Psoas muscle (tissue), 8 donors: ENCODE results near the gene TMEM37. TPM values are rescaled to one million over a fixed set of nuclear protein-coding genes. Genes with fewer than 3 reads are reported as not detected.

Experiments
- ATAC-seq, 4 donors: fragments of 200-7000 bp; cut with Tn5 transposase; one replicate each; pipeline ENCODE4 v1.9.1; 2020; ENCODE audit warnings: moderate library complexity in 3 of 4, mild to moderate bottlenecking in 2 of 4
- DNase-seq, 2 donors: peaks; one replicate each; pipeline ENCODE4 v3.0.0-alpha.2; 2020
- H3K27ac ChIP-seq: fragments of 200-600 bp; one replicate; pipeline ENCODE4 v1.8.0; 2022
- H3K27me3 ChIP-seq, 3 donors: fragments of 200-600 bp in 1 of 3; one replicate each; pipeline versions ENCODE4 v1.6.1 to v1.8.0; 2013 to 2022; ENCODE audit warnings: low read length in 2 of 3, mild to moderate bottlenecking in 2 of 3, moderate library complexity in 1 of 3; ENCODE audit not compliant: insufficient read depth in 3 of 3
- H3K36me3 ChIP-seq, 2 donors: fragments of 200-600 bp in 1 of 2; one replicate each; pipeline versions ENCODE4 v1.6.1 to v1.8.0; 2013 to 2022; ENCODE audit warnings: low read depth in 1 of 2, mild to moderate bottlenecking in 1 of 2, moderate library complexity in 1 of 2; ENCODE audit not compliant: insufficient read depth in 1 of 2
- H3K4me1 ChIP-seq: fragments of 200-600 bp; one replicate; pipeline ENCODE4 v1.8.0; 2022
- H3K4me3 ChIP-seq: fragments of 200-600 bp; one replicate; pipeline ENCODE4 v1.8.0; 2022; ENCODE audit warnings: mild to moderate bottlenecking
- H3K9me3 ChIP-seq: fragments of 200-600 bp; one replicate; pipeline ENCODE4 v1.8.0; 2022
- WGBS, 3 donors: extraction: QIAGEN DNeasy Blood & Tissue Kit; methylation state at CpG; one replicate each; pipeline versions ENCODE4 v1.1.6 to v1.1.7; 2013; 5-methylcytosine and 5-hydroxymethylcytosine counted together
- intact Hi-C, 2 donors: fragments of 100-400 bp; cut with DNase I; formaldehyde crosslinking; loops; one replicate each; pipeline versions ENCODE4 v1.11.0 to v1.14.2; 2022
- polyA plus RNA-seq, 3 donors: library from polyadenylated mRNA; stranded (reverse); fragments of 200-250 nt; gene quantifications; one replicate each; pipeline ENCODE4 v1.2.3, GENCODE V29; 2013
- total RNA-seq, 4 donors: library from RNA; stranded (reverse); fragmentation: NEBNext Ultra II Directional in 2 of 4; extraction: Animal tissue kit (Norgen Biotek cat#: 25700) in 2 of 4; gene quantifications; one replicate each; pipeline versions ENCODE4 v1.2.1 to v1.2.4, GENCODE V29; 2021 to 2023
- TF ChIP-seq, protein P1 (sequence below): fragments of 200-600 bp; IDR thresholded peaks from one replicate; pipeline ENCODE4 v1.8.0; 2022; ENCODE audit warnings: antibody characterized with exemption
- donor health status: healthy with polysubstance abuse.
- donor health status: DM: no; HTN: no; CAD: no; lungs with moderate emphysema.
- donor health status: Bipolar disorder and iron deficiency.
- donor health status: healthy.
- donor health status: DM: yes; HTN: yes; CAD: no.
- donor health status: DM: no; HTN: no; CAD: no.
- donor health status: DM: no; HTN: no; CAD: no.
- donor health status: DM: yes; HTN: yes; CAD: no.

Gene TMEM37
- total and polyA plus RNA-seq, 7 donors = 0.60 to 3.9 (median 0.96) TPM

DNA sequence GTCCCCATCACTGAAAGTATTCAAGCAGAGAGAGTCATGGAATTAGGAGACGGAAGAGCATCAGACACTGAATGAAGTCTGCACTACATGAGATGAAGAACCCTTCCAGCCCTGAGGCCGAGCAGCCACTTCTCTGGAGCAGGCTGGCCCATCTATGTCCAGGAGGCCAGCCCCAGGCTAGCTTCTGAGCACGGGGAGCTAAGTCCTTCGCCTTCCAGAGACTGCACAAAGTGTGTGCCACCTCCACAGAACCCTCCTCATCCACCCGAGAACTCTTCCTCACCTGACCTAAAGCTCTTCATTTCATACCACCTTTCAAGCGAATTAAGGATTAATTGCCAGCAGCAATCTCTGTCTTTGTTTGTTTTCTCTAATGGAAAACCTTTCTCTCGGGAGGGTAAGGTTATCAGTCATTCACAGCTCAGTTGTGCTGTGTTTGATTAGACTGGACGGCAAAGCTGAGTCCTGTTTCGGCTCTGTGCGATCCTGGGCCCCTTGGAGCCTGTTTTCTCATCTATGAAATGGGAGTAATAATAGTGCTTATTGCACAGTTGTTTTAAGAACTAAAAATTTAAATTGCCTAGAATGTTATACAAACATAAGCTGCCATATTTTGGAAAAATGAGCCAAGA lies 54.7 kb downstream of the TMEM37 start:
- H3K4me3 ChIP-seq = no peak overlapping the region
- H3K27me3 ChIP-seq = no peaks in the 10 kb centered on the region
- no peaks in the 10 kb centered on the region for H3K9me3 ChIP-seq
- TF ChIP-seq, protein P1, sequence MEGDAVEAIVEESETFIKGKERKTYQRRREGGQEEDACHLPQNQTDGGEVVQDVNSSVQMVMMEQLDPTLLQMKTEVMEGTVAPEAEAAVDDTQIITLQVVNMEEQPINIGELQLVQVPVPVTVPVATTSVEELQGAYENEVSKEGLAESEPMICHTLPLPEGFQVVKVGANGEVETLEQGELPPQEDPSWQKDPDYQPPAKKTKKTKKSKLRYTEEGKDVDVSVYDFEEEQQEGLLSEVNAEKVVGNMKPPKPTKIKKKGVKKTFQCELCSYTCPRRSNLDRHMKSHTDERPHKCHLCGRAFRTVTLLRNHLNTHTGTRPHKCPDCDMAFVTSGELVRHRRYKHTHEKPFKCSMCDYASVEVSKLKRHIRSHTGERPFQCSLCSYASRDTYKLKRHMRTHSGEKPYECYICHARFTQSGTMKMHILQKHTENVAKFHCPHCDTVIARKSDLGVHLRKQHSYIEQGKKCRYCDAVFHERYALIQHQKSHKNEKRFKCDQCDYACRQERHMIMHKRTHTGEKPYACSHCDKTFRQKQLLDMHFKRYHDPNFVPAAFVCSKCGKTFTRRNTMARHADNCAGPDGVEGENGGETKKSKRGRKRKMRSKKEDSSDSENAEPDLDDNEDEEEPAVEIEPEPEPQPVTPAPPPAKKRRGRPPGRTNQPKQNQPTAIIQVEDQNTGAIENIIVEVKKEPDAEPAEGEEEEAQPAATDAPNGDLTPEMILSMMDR = no peak
- intact Hi-C loops = loop anchor here (10.0 kb wide), 2 partner anchors 182 to 262 kb away; partner anchors contain the start of gene STEAP3 (in 1 of the 2)
- DNase-seq = no peak
- no peak for ATAC-seq
- WGBS, 3 donors = 86 to 94% (median 89%) methylated on average over 10 of the region's 10 CpGs
- peak overlapping the region; percentile 71 for H3K27ac ChIP-seq
- peaks cover 61% of the 10 kb centered on the region for H3K4me1 ChIP-seq
- H3K36me3 ChIP-seq = no peaks in the 10 kb centered on the region

- 12 to 23% (median 15%) methylated on average over 7 of the region's 7 CpGs for WGBS, 3 donors
- ATAC-seq = peak in 3 of 4 donors; percentile 27 to 69 (median 32)
- intact Hi-C loops = loop anchor here (10.0 kb wide), 2 partner anchors 182 to 262 kb away; partner anchors contain the start of gene STEAP3 (in 1 of the 2)
Observed at GRCh38 chr2:119486886-119487285, 55.2 kb downstream of the TMEM37 start.

DNA sequence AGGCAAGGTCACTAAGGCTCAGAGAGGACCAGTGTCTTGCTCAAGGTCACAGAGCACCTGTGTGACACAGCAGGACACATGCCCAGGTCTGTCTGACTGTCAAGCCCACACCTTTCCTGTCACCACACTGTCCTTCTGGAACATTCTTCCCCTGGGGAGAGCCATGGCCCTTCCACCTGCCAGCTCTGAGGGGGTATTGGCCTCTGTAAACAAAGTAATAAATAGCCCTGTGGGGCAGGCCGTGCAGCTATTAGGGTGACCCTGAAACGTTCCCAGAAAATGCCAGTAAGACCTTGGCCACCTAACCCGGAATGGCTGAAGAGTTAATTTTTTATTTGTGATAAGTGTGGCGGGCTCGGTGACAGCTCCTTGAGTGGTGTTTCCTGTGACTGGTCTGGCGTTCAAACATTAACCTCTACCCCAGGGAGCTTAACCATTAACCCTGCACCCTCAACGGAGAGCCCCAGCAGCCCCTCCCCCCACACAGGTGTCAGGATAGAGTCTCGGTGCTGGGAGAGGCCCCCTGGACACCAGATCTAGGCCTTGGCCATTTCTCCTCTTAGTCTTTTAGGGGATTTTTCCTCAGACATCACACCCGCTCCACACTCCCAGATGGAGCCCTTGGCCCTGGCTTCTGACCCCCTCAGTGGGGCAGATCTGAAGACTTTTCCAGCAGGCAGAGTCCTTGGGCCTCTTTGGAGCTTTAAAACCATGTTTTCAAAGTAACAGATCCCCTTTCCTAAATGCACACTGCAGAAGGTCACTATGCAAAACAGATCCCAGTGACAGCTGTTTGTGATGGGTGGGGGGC lies 56.0 kb downstream of the TMEM37 start:
- H3K4me3 ChIP-seq = no peak overlapping the region
- intact Hi-C loops = loop anchor here (10.0 kb wide), 2 partner anchors 183 to 263 kb away; partner anchors contain the start of gene STEAP3 (in 1 of the 2)
- H3K36me3 ChIP-seq = no peaks in the 10 kb centered on the region
- H3K9me3 ChIP-seq = no peaks in the 10 kb centered on the region
- 28 to 37% (median 36%) methylated on average over 9 of the region's 9 CpGs for WGBS, 3 donors
- no peaks in the 10 kb centered on the region for H3K27me3 ChIP-seq
- no peak for ATAC-seq
- TF ChIP-seq, protein P1 = no peak
- no peak for DNase-seq
- H3K4me1 ChIP-seq = peaks cover 66% of the 10 kb centered on the region
- peak overlapping the region; percentile 71 for H3K27ac ChIP-seq

More at GRCh38 chr2:119486886-119487285, 55.2 kb downstream of the TMEM37 start:
- Histone ChIP-seq H3K27me3 (no peaks in the 10 kb centered on the region), H3K4me3 (no peak overlapping the region), H3K36me3 (no peaks in the 10 kb centered on the region), H3K27ac (peak overlapping the region; percentile 71), H3K4me1 (peaks cover 62% of the 10 kb centered on the region), H3K9me3 (no peaks in the 10 kb centered on the region)
- TF ChIP-seq, protein P1 = no peak
- DNase-seq = no peak

Other genes with a start within 250 kb of the TMEM37 start
- gene STEAP3, start 208.0 kb upstream of the TMEM37 start, total RNA-seq = 10 to 100 TPM; 12.3 to 47.4 (median 22.8) TPM
- 10 to 100 TPM in 1 of 3 donors, 1 to 10 TPM in 2; 8.6 to 15.7 (median 8.9) TPM for gene STEAP3, start 208.0 kb upstream of the TMEM37 start, polyA plus RNA-seq
- gene C2orf76, start 65.0 kb upstream of the TMEM37 start, total RNA-seq = 1 to 10 TPM; 4.1 to 7.2 (median 6.0) TPM
- gene C2orf76, start 65.0 kb upstream of the TMEM37 start, polyA plus RNA-seq = 1 to 10 TPM; 6.1 to 9.3 (median 7.9) TPM
- 10 to 100 TPM; 50.6 to 88.7 (median 53.4) TPM for gene DBI, start 64.9 kb upstream of the TMEM37 start, total RNA-seq
- gene DBI, start 64.9 kb upstream of the TMEM37 start, polyA plus RNA-seq = 100 to 1,000 TPM; 198 to 264 (median 199) TPM
- 1 to 10 TPM in 1 of 4 donors, under 1 TPM in 1, not detected in 2; 0.57 to 1.3 TPM for gene SCTR, start 92.6 kb downstream of the TMEM37 start, total RNA-seq
- under 1 TPM in 1 of 3 donors, not detected in 2; 0.12 TPM for gene SCTR, start 92.6 kb downstream of the TMEM37 start, polyA plus RNA-seq
- gene CFAP221, start 112.6 kb downstream of the TMEM37 start, total RNA-seq = under 1 TPM in 2 of 4 donors, not detected in 2; 0.36 to 0.88 TPM
- not detected for gene CFAP221, start 112.6 kb downstream of the TMEM37 start, polyA plus RNA-seq
- 10 to 100 TPM in 2 of 4 donors, 1 to 10 TPM in 2; 9.3 to 13.8 (median 11.2) TPM for gene TMEM177, start 247.3 kb downstream of the TMEM37 start, total RNA-seq
- gene TMEM177, start 247.3 kb downstream of the TMEM37 start, polyA plus RNA-seq = 10 to 100 TPM; 12.2 to 23.7 (median 17.6) TPM